Natural killer cell (primary cell): ENCODE results near the gene SLIT1. TPM values are rescaled to one million over a fixed set of nuclear protein-coding genes. Genes with fewer than 3 reads are reported as not detected.

ENCODE experiments used
- ATAC-seq, 3 donors: fragments of 150-1000 bp in 2 of 3; fragments of 200-7000 bp in 1 of 3; cut with Tn5 transposase; 1 replicate in 1 of 3; 2 replicates in 2 of 3; pipeline ENCODE4 v1.10.0; 2021; ENCODE audit warnings: mild to moderate bottlenecking in 2 of 3, moderate library complexity in 2 of 3
- DNase-seq, 2 donors: peaks; one replicate each; pipeline versions ENCODE4 v3.0.0 to v3.0.0-alpha.2; 2013 to 2021; ENCODE audit warnings: mixed read lengths in 1 of 2
- H3K27ac ChIP-seq: one replicate; pipeline ENCODE4 v1.5.1; 2013; ENCODE audit warnings: mild to moderate bottlenecking, low read length
- H3K27me3 ChIP-seq: one replicate; pipeline ENCODE4 v1.6.1; 2013; ENCODE audit warnings: low read length; ENCODE audit not compliant: control insufficient read depth, insufficient read depth
- H3K36me3 ChIP-seq: one replicate; pipeline ENCODE4 v1.6.1; 2013; ENCODE audit warnings: low read length; ENCODE audit not compliant: control insufficient read depth, insufficient read depth
- H3K4me1 ChIP-seq: one replicate; pipeline ENCODE4 v1.6.1; 2013; ENCODE audit warnings: low read length; ENCODE audit not compliant: control insufficient read depth, insufficient read depth
- H3K4me3 ChIP-seq: one replicate; pipeline ENCODE4 v1.5.1; 2013; ENCODE audit warnings: low read length
- H3K9me3 ChIP-seq: one replicate; pipeline ENCODE4 v1.6.1; 2013; ENCODE audit warnings: low read length; ENCODE audit not compliant: control insufficient read depth, insufficient read depth
- H3K27ac Mint-ChIP-seq, 2 donors: one replicate each; pipeline ENCODE4 v1.8.0; 2022; ENCODE audit warnings: mild to moderate bottlenecking in 2 of 2, mixed read lengths in 2 of 2, moderate library complexity in 1 of 2
- H3K27me3 Mint-ChIP-seq, 2 donors: one replicate each; pipeline ENCODE4 v1.8.0; 2022; ENCODE audit warnings: low read depth in 2 of 2, mixed read lengths in 2 of 2
- H3K36me3 Mint-ChIP-seq: one replicate; pipeline ENCODE4 v1.8.0; 2022; ENCODE audit warnings: mixed read lengths
- H3K4me1 Mint-ChIP-seq, 2 donors: one replicate each; pipeline ENCODE4 v1.8.0; 2022; ENCODE audit warnings: mixed read lengths in 2 of 2
- H3K4me3 Mint-ChIP-seq: one replicate; pipeline ENCODE4 v1.8.0; 2022; ENCODE audit warnings: mild to moderate bottlenecking, moderate library complexity, mixed read lengths
- H3K9me3 Mint-ChIP-seq, 2 donors: one replicate each; pipeline ENCODE4 v1.8.0; 2022; ENCODE audit warnings: mixed read lengths in 2 of 2
- WGBS: methylation state at CpG from one replicate; pipeline ENCODE4 v1.1.7; 2013; ENCODE audit warnings: missing lambda C conversion rate; ENCODE audit not compliant: insufficient coverage; 5-methylcytosine and 5-hydroxymethylcytosine counted together
- intact Hi-C: fragments of 100-400 bp; cut with micrococcal nuclease; formaldehyde crosslinking; loops from one replicate; pipeline ENCODE4 v1.14.2; 2022
- total RNA-seq, 4 donors: library from RNA; stranded (reverse); fragments of 120-200 nt in 1 of 4; gene quantifications; one replicate each; pipeline versions ENCODE4 v1.2.3 to v1.2.4, GENCODE V29; 2013 to 2022
- TF ChIP-seq, protein P1 (sequence below): fragments of 200-600 bp; IDR thresholded peaks from one replicate; pipeline ENCODE4 v1.8.0; 2022; ENCODE audit warnings: antibody characterized with exemption

Gene SLIT1
- total RNA-seq, 3 donors from 2014 or later (not counting 1 experiment from before 2014, with no cell fraction given) = 0.28 to 1.5 (median 1.1) TPM

DNA sequence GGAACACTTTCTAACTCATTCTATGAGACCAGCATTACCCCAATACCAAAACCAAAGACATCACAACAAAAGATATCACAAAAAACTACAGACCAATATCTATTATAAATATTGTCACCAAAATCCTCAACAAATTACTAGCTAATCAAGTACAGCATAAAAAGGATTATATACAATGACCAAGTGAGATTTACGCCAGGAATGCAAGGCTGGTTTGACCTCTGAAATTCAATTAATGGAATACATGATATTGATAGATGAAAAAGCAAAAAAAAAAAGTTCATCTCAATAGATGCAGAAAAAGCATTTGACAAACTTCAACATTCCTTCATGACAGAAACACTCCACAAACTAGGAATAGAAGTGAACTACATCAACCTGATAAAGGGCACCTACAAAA is 178.3 kb downstream of the SLIT1 start:
- Mint-ChIP-seq H3K27me3 (no peaks in the 10 kb centered on the region), H3K27ac (no peak overlapping the region), H3K4me3 (no peak overlapping the region), H3K4me1 (no peaks in the 10 kb centered on the region), H3K9me3 (peaks cover 3 to 9% of the 10 kb centered on the region in 2 donors), H3K36me3 (peaks cover 16% of the 10 kb centered on the region)
- Histone ChIP-seq H3K36me3 (no peaks in the 10 kb centered on the region), H3K9me3 (peaks cover 3% of the 10 kb centered on the region), H3K27ac (no peak overlapping the region), H3K4me1 (no peaks in the 10 kb centered on the region), H3K27me3 (no peaks in the 10 kb centered on the region), H3K4me3 (no peak overlapping the region)
- ATAC-seq (no peak), DNase-seq (no peak)
- intact Hi-C loops = no loop called here
- no CpG with 5 or more reads among the region's 1 CpG for WGBS
- TF ChIP-seq, protein P1, sequence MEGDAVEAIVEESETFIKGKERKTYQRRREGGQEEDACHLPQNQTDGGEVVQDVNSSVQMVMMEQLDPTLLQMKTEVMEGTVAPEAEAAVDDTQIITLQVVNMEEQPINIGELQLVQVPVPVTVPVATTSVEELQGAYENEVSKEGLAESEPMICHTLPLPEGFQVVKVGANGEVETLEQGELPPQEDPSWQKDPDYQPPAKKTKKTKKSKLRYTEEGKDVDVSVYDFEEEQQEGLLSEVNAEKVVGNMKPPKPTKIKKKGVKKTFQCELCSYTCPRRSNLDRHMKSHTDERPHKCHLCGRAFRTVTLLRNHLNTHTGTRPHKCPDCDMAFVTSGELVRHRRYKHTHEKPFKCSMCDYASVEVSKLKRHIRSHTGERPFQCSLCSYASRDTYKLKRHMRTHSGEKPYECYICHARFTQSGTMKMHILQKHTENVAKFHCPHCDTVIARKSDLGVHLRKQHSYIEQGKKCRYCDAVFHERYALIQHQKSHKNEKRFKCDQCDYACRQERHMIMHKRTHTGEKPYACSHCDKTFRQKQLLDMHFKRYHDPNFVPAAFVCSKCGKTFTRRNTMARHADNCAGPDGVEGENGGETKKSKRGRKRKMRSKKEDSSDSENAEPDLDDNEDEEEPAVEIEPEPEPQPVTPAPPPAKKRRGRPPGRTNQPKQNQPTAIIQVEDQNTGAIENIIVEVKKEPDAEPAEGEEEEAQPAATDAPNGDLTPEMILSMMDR = no peak

DNA sequence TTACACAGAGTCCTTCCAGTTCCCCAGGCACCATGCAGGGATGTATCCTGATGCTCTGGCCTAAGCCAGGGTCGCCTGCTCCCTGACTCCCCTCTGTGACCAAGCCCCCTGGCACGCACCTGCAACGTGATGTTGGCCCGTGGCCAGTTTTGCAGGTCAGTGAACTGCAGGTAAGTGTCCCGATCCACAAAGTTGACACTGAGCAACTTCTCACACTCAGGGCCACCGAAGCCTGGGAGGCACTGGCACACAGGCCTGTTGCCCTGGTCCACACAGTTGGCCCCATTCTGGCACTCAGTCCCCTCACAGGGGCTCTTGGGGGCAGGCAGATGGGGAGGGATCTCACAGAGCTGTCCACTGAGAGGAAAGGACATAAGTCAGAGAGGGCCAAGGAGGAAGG is 179.4 kb downstream of the SLIT1 start:
- 89% methylated on average over 6 of the region's 6 CpGs for WGBS

DNA sequence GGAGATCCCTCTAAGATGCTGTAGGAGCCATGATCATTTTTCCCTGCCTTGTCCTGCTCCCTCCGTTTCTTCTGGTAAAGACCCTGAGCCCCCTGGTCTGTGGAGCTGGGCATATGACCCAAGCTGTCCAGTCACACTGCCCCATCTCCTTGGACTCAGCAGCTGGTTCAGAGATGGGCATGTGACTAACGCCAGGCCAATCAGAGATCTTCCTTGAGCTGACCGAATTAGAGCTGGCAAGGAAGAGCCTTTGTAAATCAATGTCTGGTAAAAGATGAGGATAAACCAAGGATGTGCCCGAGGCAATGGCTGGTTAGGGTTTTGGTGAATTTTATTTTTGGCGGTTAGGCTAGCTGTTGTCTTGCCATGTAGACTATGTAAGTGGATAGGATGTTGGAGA is 180.4 kb downstream of the SLIT1 start:
- H3K27me3 Mint-ChIP-seq = no peaks in the 10 kb centered on the region
- peaks cover 3% of the 10 kb centered on the region for H3K9me3 ChIP-seq
- ATAC-seq (no peak), DNase-seq (no peak)
- WGBS = 93% methylated on average over 5 of the region's 5 CpGs
- H3K4me3 Mint-ChIP-seq = no peak overlapping the region
- H3K4me1 ChIP-seq = no peaks in the 10 kb centered on the region
- intact Hi-C loops = no loop called here
- no peak overlapping the region for H3K27ac ChIP-seq
- TF ChIP-seq, protein P1 = no peak
- H3K4me1 Mint-ChIP-seq = no peaks in the 10 kb centered on the region
- H3K4me3 ChIP-seq = no peak overlapping the region
- peaks cover 3 to 9% of the 10 kb centered on the region in 2 donors for H3K9me3 Mint-ChIP-seq
- H3K27me3 ChIP-seq = no peaks in the 10 kb centered on the region
- H3K36me3 ChIP-seq = no peaks in the 10 kb centered on the region
- H3K27ac Mint-ChIP-seq = no peak overlapping the region
- H3K36me3 Mint-ChIP-seq = peaks cover 16% of the 10 kb centered on the region

More for the DNA sequence above, 179.4 kb downstream of the SLIT1 start:
- peaks cover 16% of the 10 kb centered on the region for H3K36me3 Mint-ChIP-seq
- H3K4me3 Mint-ChIP-seq = no peak overlapping the region
- H3K27me3 ChIP-seq = no peaks in the 10 kb centered on the region
- DNase-seq (no peak), ATAC-seq (no peak)
- no peaks in the 10 kb centered on the region for H3K27me3 Mint-ChIP-seq
- H3K4me3 ChIP-seq = no peak overlapping the region
- no peaks in the 10 kb centered on the region for H3K4me1 ChIP-seq
- H3K27ac Mint-ChIP-seq = no peak overlapping the region
- H3K36me3 ChIP-seq = no peaks in the 10 kb centered on the region
- H3K9me3 Mint-ChIP-seq = peaks cover 3 to 9% of the 10 kb centered on the region in 2 donors
- H3K9me3 ChIP-seq = peaks cover 3% of the 10 kb centered on the region
- H3K4me1 Mint-ChIP-seq = no peaks in the 10 kb centered on the region
- TF ChIP-seq, protein P1 = no peak
- H3K27ac ChIP-seq = no peak overlapping the region
- intact Hi-C loops = no loop called here

DNA sequence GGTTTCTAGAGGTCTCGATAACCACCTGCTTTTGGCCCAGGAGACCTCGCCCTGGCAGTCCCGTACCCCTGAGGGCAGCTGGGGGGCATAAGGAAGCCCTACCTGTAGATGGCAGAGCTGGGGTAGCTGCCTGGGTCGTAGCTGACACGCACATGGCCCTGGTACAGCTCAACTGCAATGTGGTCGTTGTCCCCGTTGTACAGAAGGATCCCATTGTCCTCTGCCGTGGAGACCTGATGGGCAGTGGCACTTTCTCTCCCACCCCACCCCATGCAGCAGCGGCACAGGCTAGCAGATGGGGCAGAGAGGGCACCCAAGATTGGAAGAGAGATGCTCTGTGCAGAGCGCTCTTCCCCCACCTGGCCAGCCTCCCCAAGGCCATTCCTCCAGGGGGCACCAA is 181.2 kb downstream of the SLIT1 start:
- Histone ChIP-seq H3K27me3 (no peaks in the 10 kb centered on the region), H3K4me3 (no peak overlapping the region), H3K9me3 (peaks cover 3% of the 10 kb centered on the region), H3K4me1 (no peaks in the 10 kb centered on the region), H3K36me3 (no peaks in the 10 kb centered on the region), H3K27ac (no peak overlapping the region)
- DNase-seq (no peak), ATAC-seq (no peak)
- Mint-ChIP-seq H3K9me3 (peaks cover 3 to 9% of the 10 kb centered on the region in 2 donors), H3K4me1 (no peaks in the 10 kb centered on the region), H3K27me3 (no peaks in the 10 kb centered on the region), H3K27ac (no peak overlapping the region), H3K36me3 (peaks cover 16% of the 10 kb centered on the region), H3K4me3 (no peak overlapping the region)
- 89% methylated on average over 9 of the region's 10 CpGs for WGBS
- TF ChIP-seq, protein P1 = no peak
- intact Hi-C loops = no loop called here
